NCI-H128 (cell line): ENCODE results near the gene PRKCA.

Experiments
- DNase-seq: peaks from one replicate; lab custom pipeline; 2025; ENCODE audit not compliant: unreplicated experiment; lab: John Stamatoyannopoulos, UW

The PRKCA gene

GRCh38 chr17:66783656-66784381, 481.4 kb downstream of the PRKCA start:
- DNase-seq = no peak

GRCh38 chr17:66784621-66785364, 482.4 kb downstream of the PRKCA start:
- DNase-seq = no peak

GRCh38 chr17:66786107-66786506, 483.7 kb downstream of the PRKCA start:
- no peak for DNase-seq

GRCh38 chr17:66787914-66788313, 485.5 kb downstream of the PRKCA start:
- no peak for DNase-seq

GRCh38 chr17:66789093-66789492, 486.7 kb downstream of the PRKCA start:
- no peak for DNase-seq

GRCh38 chr17:66789961-66790437, 487.6 kb downstream of the PRKCA start:
- DNase-seq = no peak

- no peak for DNase-seq
Observed at GRCh38 chr17:66790501-66791061, 488.2 kb downstream of the PRKCA start.

- DNase-seq = no peak
Observed at GRCh38 chr17:66791347-66791746, 488.9 kb downstream of the PRKCA start.

- no peak for DNase-seq
Observed at GRCh38 chr17:66793814-66794213, 491.4 kb downstream of the PRKCA start.

GRCh38 chr17:66795486-66795885, 493.1 kb downstream of the PRKCA start:
- DNase-seq = no peak

GRCh38 chr17:66799849-66800537, 497.6 kb downstream of the PRKCA start:
- DNase-seq = no peak

- no peak for DNase-seq
Observed at GRCh38 chr17:66803474-66803951, 501.1 kb downstream of the PRKCA start.

- DNase-seq = no peak
Observed at GRCh38 chr17:66805567-66805966, 503.2 kb downstream of the PRKCA start.

- no peak for DNase-seq
Observed at GRCh38 chr17:66807182-66807581, 504.8 kb downstream of the PRKCA start.

- DNase-seq = no peak
Observed at GRCh38 chr17:66809408-66809807, 507.0 kb downstream of the PRKCA start.

- no peak for DNase-seq
Observed at GRCh38 chr17:66810951-66811682, 508.7 kb downstream of the PRKCA start.

GRCh38 chr17:66811683-66812054, 509.3 kb downstream of the PRKCA start:
- DNase-seq = no peak

- DNase-seq = no peak
Observed at GRCh38 chr17:66812571-66812970, 510.2 kb downstream of the PRKCA start.

- DNase-seq = no peak
Observed at GRCh38 chr17:66813296-66813695, 510.9 kb downstream of the PRKCA start.

GRCh38 chr17:66814026-66814425, 511.6 kb downstream of the PRKCA start:
- DNase-seq = no peak

- DNase-seq = no peak
Observed at GRCh38 chr17:66814570-66814969, 512.2 kb downstream of the PRKCA start.
